ENCODE results near the gene CAMSAP1. TPM values are rescaled to one million over a fixed set of nuclear protein-coding genes. Genes with fewer than 3 reads are reported as not detected.

CAMSAP1 gene
- total and polyA plus RNA-seq, 2 donors from 2014 or later: 3.3 to 38.6 TPM

- Histone ChIP-seq H3K4me1 (ENCODE audit: control insufficient read depth in 2 of 3, insufficient read depth in 2 of 3, low read depth in 1 of 3, low read length in 3 of 3) (no peaks in the 10 kb centered on the region), H3K27ac (ENCODE audit: low read depth in 2 of 2, low read length in 2 of 2) (no peak overlapping the region), H3K36me3 (ENCODE audit: control insufficient read depth in 2 of 3, insufficient read depth in 3 of 3, low read length in 3 of 3) (no peaks in the 10 kb centered on the region), H3K9ac (ENCODE audit: low read length in 3 of 3) (no peak overlapping the region), H3K4me3 (ENCODE audit: low read length in 3 of 3) (no peak overlapping the region), H3K9me3 (ENCODE audit: control insufficient read depth in 2 of 3, insufficient read depth in 1 of 3, low read length in 3 of 3) (no peaks in the 10 kb centered on the region), H3K27me3 (ENCODE audit: control insufficient read depth, insufficient read depth, low read length) (no peaks in the 10 kb centered on the region)
- intact Hi-C loops (cut with DNase I): no loop called here
- FAIRE-seq (no peak), DNase-seq (peak in 1 of 5 donors; percentile 33)
- TF ChIP-seq CTCF (IDR thresholded peaks at IDR 0.05; ENCODE audit: borderline replicate concordance, extremely low read depth, insufficient read depth): no peak
These were observed 118.6 kb downstream of the CAMSAP1 start for GRCh38 chr9:135788576-135789300.

DNA sequence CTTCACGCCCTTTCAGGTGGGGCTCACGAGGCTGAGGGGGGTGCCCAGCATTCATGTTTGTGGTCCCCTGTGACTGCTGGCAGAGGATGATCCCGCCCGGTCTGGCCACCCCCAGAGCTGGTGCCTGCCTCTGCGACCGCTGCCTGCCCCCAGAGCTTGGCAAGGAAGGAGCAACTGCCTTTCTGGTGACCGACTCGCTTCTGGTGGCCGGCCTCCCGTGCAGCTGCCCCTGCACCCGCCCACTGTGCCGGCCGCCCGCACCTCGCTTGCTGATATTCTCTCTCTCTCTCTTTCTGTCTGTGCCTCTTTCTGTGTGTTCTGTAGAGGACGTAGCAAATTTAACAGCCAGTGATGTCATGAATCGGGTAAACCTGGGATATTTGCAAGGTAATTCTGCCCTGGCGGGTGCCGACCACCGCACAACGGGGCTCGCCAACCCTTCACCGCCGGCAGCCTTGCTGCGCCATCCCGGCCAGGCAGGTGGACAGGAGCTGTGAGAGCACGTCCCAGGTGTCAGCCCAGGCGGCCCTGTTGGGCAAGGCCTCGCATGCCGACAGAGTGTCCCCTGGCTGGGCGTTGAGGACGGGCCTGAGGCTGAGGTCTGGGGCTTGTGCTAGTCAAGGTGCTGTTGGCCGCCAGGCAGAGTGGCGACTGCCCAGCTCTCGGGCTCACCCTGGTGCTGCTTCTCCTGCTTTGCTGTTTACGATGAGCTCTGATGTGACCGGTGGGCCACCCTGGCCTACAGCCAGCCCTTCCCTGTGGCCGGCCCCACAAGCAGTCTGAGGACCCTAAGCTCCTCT is 119.4 kb downstream of the CAMSAP1 start:
- Histone ChIP-seq H3K27ac (ENCODE audit: low read depth in 2 of 2, low read length in 2 of 2) (no peak overlapping the region), H3K4me3 (ENCODE audit: low read length in 3 of 3) (no peak overlapping the region), H3K36me3 (ENCODE audit: control insufficient read depth in 2 of 3, insufficient read depth in 3 of 3, low read length in 3 of 3) (no peaks in the 10 kb centered on the region), H3K9ac (ENCODE audit: low read length in 3 of 3) (no peak overlapping the region), H3K9me3 (ENCODE audit: control insufficient read depth in 2 of 3, insufficient read depth in 1 of 3, low read length in 3 of 3) (no peaks in the 10 kb centered on the region), H3K4me1 (ENCODE audit: control insufficient read depth in 2 of 3, insufficient read depth in 2 of 3, low read depth in 1 of 3, low read length in 3 of 3) (no peaks in the 10 kb centered on the region), H3K27me3 (ENCODE audit: control insufficient read depth, insufficient read depth, low read length) (no peaks in the 10 kb centered on the region)
- FAIRE-seq (no peak), DNase-seq (no peak)
- intact Hi-C loops (cut with DNase I): no loop called here
- TF ChIP-seq CTCF (IDR thresholded peaks at IDR 0.05; ENCODE audit: borderline replicate concordance, extremely low read depth, insufficient read depth): no peak

DNA sequence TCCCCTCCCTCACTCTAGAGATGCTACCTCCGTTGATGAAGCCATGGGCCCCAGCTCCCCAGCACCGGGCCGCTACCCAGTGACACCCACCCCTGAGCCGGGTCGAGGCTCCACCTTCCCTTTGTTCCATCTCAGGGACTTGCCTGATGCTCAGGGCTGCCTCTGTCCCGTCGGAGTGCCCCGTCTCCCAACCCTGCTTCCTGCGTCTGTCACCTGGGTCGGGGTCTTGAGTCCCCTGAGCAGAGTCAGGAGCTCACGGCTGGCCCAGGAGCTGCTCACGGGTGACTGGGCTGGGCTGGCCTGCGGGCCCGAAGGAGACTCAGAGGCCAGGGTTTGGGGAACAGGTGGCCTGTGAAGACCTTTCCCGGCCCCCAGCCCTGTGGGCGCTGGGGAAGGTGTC is 120.0 kb downstream of the CAMSAP1 start:
- Histone ChIP-seq H3K4me3 (ENCODE audit: low read length in 3 of 3) (no peak overlapping the region), H3K36me3 (ENCODE audit: control insufficient read depth in 2 of 3, insufficient read depth in 3 of 3, low read length in 3 of 3) (no peaks in the 10 kb centered on the region), H3K27me3 (ENCODE audit: control insufficient read depth, insufficient read depth, low read length) (no peaks in the 10 kb centered on the region), H3K9me3 (ENCODE audit: control insufficient read depth in 2 of 3, insufficient read depth in 1 of 3, low read length in 3 of 3) (no peaks in the 10 kb centered on the region), H3K9ac (ENCODE audit: low read length in 3 of 3) (no peak overlapping the region), H3K27ac (ENCODE audit: low read depth in 2 of 2, low read length in 2 of 2) (no peak overlapping the region), H3K4me1 (ENCODE audit: control insufficient read depth in 2 of 3, insufficient read depth in 2 of 3, low read depth in 1 of 3, low read length in 3 of 3) (no peaks in the 10 kb centered on the region)
- intact Hi-C loops (cut with DNase I): no loop called here
- TF ChIP-seq CTCF (IDR thresholded peaks at IDR 0.05; ENCODE audit: borderline replicate concordance, extremely low read depth, insufficient read depth): no peak
- DNase-seq (no peak), FAIRE-seq (no peak)
